IMR-90 (cell line): ENCODE results near the gene RPTOR. TPM values are rescaled to one million over a fixed set of nuclear protein-coding genes. Genes with fewer than 3 reads are reported as not detected.

Experiments used
- ATAC-seq: fragments of 200-7000 bp; cut with Tn5 transposase; 2 replicates; pipeline ENCODE4 v1.9.1; 2020; ENCODE audit warnings: low read depth, mild to moderate bottlenecking, moderate library complexity
- BruUV-seq: library from RNA; stranded (reverse); fragments of 400-500 nt; replicated peaks from 2 replicates; lab custom pipeline; 2021; lab: Mats Ljungman, UMichigan
- CTCF ChIA-PET: fragments of 300-600 bp; formaldehyde crosslinking; extraction: SDS; loops from one replicate; lab custom pipeline; 2021; ENCODE audit warnings: antibody characterized with exemption; lab: Yijun Ruan, JAX
- POLR2A ChIA-PET: fragments of 300-600 bp; sonication (Branson Sonifier 250); formaldehyde crosslinking; loops from one replicate; lab custom pipeline; 2022; ENCODE audit warnings: antibody characterized with exemption; ENCODE audit not compliant: unreplicated experiment; lab: Charles Lee
- DNase-seq: peaks from one replicate; pipeline ENCODE4 v3.0.0; 2013
- H2AFZ ChIP-seq: replicated peaks from 2 replicates; pipeline ENCODE3; 2013; ENCODE audit warnings: low read length, mild to moderate bottlenecking; ENCODE audit not compliant: poor library complexity
- H2AK5ac ChIP-seq: 2 replicates; pipeline ENCODE4 v1.6.1; 2013; ENCODE audit warnings: low read depth, low read length, inconsistent platforms
- H2AK9ac ChIP-seq: replicated peaks from 2 replicates; pipeline ENCODE3; 2013; ENCODE audit warnings: mild to moderate bottlenecking, low read depth, low read length, moderate library complexity; ENCODE audit not compliant: poor library complexity
- H2BK120ac ChIP-seq: 2 replicates; pipeline ENCODE4 v1.6.1; 2013; ENCODE audit warnings: low read depth, low read length, inconsistent platforms
- H2BK15ac ChIP-seq: 3 replicates; pipeline ENCODE4 v1.6.1; 2013; ENCODE audit warnings: low read depth, low read length, inconsistent platforms
- H2BK20ac ChIP-seq: 2 replicates; pipeline ENCODE4 v1.6.1; 2013; ENCODE audit warnings: low read depth, mild to moderate bottlenecking, inconsistent platforms, low read length, moderate library complexity
- H2BK5ac ChIP-seq: 2 replicates; pipeline ENCODE4 v1.6.1; 2013; ENCODE audit warnings: mild to moderate bottlenecking, low read depth, low read length, inconsistent platforms; ENCODE audit not compliant: poor library complexity, severe bottlenecking
- H3K14ac ChIP-seq: replicated peaks from 2 replicates; pipeline ENCODE4 v1.6.1; 2013; ENCODE audit warnings: low read depth, low read length, inconsistent platforms
- H3K18ac ChIP-seq: 2 replicates; pipeline ENCODE4 v1.6.1; 2013; ENCODE audit warnings: low read depth, low read length, control low read depth
- H3K23ac ChIP-seq: 2 replicates; pipeline ENCODE4 v1.6.1; 2013; ENCODE audit warnings: low read depth, low read length, inconsistent platforms
- H3K27ac ChIP-seq: 2 replicates; pipeline ENCODE4 v1.5.1; 2013; ENCODE audit warnings: mild to moderate bottlenecking, control low read depth, low read length; ENCODE audit not compliant: insufficient read depth
- H3K27me3 ChIP-seq: 2 replicates; pipeline ENCODE4 v1.6.1; 2013; ENCODE audit warnings: low read length; ENCODE audit not compliant: control insufficient read depth, insufficient read depth
- H3K36me3 ChIP-seq: 2 replicates; pipeline ENCODE4 v1.6.1; 2013; ENCODE audit warnings: low read length, mixed read lengths; ENCODE audit not compliant: control insufficient read depth, insufficient read depth
- H3K4ac ChIP-seq: 2 replicates; pipeline ENCODE4 v1.6.1; 2013; ENCODE audit warnings: low read depth, low read length, inconsistent platforms
- H3K4me1 ChIP-seq: 2 replicates; pipeline ENCODE4 v1.6.1; 2013; ENCODE audit warnings: low read length, mixed read lengths; ENCODE audit not compliant: control insufficient read depth, insufficient read depth
- H3K4me2 ChIP-seq: 2 replicates; pipeline ENCODE4 v1.6.1; 2013; ENCODE audit warnings: low read depth, mild to moderate bottlenecking, control low read depth, low read length, moderate library complexity
- H3K4me3 ChIP-seq: 2 replicates; pipeline ENCODE4 v1.5.1; 2013; ENCODE audit warnings: low read depth, mild to moderate bottlenecking, control low read depth, low read length, moderate library complexity; ENCODE audit not compliant: insufficient read depth
- H3K56ac ChIP-seq: 2 replicates; pipeline ENCODE4 v1.6.1; 2013; ENCODE audit warnings: low read length, inconsistent platforms; ENCODE audit not compliant: insufficient read depth; ENCODE audit errors: extremely low read depth
- H3K79me1 ChIP-seq, 2 experiments: 2 replicates each; pipeline ENCODE4 v1.6.1; 2013; ENCODE audit warnings: low read length in 2 of 2, inconsistent platforms in 1 of 2, low read depth in 1 of 2
- H3K9ac ChIP-seq: 2 replicates; pipeline ENCODE4 v1.6.1; 2013; ENCODE audit warnings: low read depth, low read length, control low read depth
- H3K9me1 ChIP-seq: 2 replicates; pipeline ENCODE4 v1.6.1; 2013; ENCODE audit warnings: low read length, inconsistent platforms; ENCODE audit not compliant: insufficient read depth
- H3K9me3 ChIP-seq: 2 replicates; pipeline ENCODE4 v1.6.1; 2013; ENCODE audit warnings: low read length; ENCODE audit not compliant: control insufficient read depth, insufficient read depth
- H4K20me1 ChIP-seq: 2 replicates; pipeline ENCODE4 v1.6.1; 2013; ENCODE audit warnings: low read length, inconsistent platforms; ENCODE audit not compliant: insufficient read depth
- H4K5ac ChIP-seq: 2 replicates; pipeline ENCODE4 v1.6.1; 2013; ENCODE audit warnings: mild to moderate bottlenecking, low read depth, low read length, control low read depth
- H4K8ac ChIP-seq, 2 experiments: 2 replicates each; pipeline ENCODE4 v1.6.1; 2013; ENCODE audit warnings: low read depth in 2 of 2, low read length in 2 of 2, control low read depth in 1 of 2, inconsistent platforms in 1 of 2
- H4K91ac ChIP-seq: 2 replicates; pipeline ENCODE4 v1.6.1; 2013; ENCODE audit warnings: low read depth, low read length, inconsistent platforms; ENCODE audit not compliant: insufficient read depth
- BHLHE40 ChIP-seq: fragments of 150-350 bp; IDR thresholded peaks from 2 replicates; pipeline ENCODE4 v1.6.1; 2016; ENCODE audit warnings: mild to moderate bottlenecking, low read depth, low read length
- CEBPB ChIP-seq: IDR thresholded peaks from 2 replicates; pipeline ENCODE4 v1.6.1; 2012; ENCODE audit warnings: low read depth, low read length, improper control_type of control experiment
- CHD1 ChIP-seq: IDR thresholded peaks from 2 replicates; pipeline ENCODE4 v1.6.1; 2012; ENCODE audit warnings: low read depth, low read length, improper control_type of control experiment
- FOS ChIP-seq: fragments of 150-350 bp; IDR thresholded peaks from 2 replicates; pipeline ENCODE4 v1.6.1; 2016; ENCODE audit warnings: low read depth, low read length
- MAFK ChIP-seq: IDR thresholded peaks from 2 replicates; pipeline ENCODE4 v1.6.1; 2012; ENCODE audit warnings: low read depth, low read length, improper control_type of control experiment
- MAZ ChIP-seq: IDR thresholded peaks from 2 replicates; pipeline ENCODE4 v1.6.1; 2012; ENCODE audit warnings: low read depth, mild to moderate bottlenecking, low read length, improper control_type of control experiment, moderate library complexity, borderline replicate concordance
- NFE2L2 ChIP-seq: fragments of 150-350 bp; IDR thresholded peaks from 2 replicates; pipeline ENCODE4 v1.6.1; 2016; ENCODE audit warnings: low read depth, mild to moderate bottlenecking, low read length
- POLR2A ChIP-seq: IDR thresholded peaks from 2 replicates; pipeline ENCODE4 v1.6.1; 2012; ENCODE audit warnings: mild to moderate bottlenecking, low read depth, low read length
- RAD21 ChIP-seq: IDR thresholded peaks from 2 replicates; pipeline ENCODE4 v1.6.1; 2012; ENCODE audit warnings: low read length, improper control_type of control experiment
- RCOR1 ChIP-seq: IDR thresholded peaks from 2 replicates; pipeline ENCODE4 v1.6.1; 2012; ENCODE audit warnings: mild to moderate bottlenecking, low read length, improper control_type of control experiment; ENCODE audit not compliant: insufficient replicate concordance
- RFX5 ChIP-seq: IDR thresholded peaks from 2 replicates; pipeline ENCODE4 v1.8.0; 2012; ENCODE audit warnings: low read depth, mild to moderate bottlenecking, low read length, moderate library complexity
- WGBS, 2 experiments: methylation state at CpG; one replicate each; pipeline versions ENCODE4 v1.1.5 to v1.1.7; 2013; ENCODE audit warnings: missing lambda C conversion rate in 2 of 2; ENCODE audit not compliant: insufficient read length in 1 of 2; ENCODE audit errors: extremely low coverage in 2 of 2; 5-methylcytosine and 5-hydroxymethylcytosine counted together
- dilution Hi-C: fragments of 300-500 bp; cut with HindIII; formaldehyde crosslinking; loops from one replicate; pipeline ENCODE4 v1.14.3; 2018; ENCODE audit warnings: low sequenced_read_pairs; ENCODE audit not compliant: unreplicated experiment
- in situ Hi-C: fragments of 300-500 bp; cut with MboI; formaldehyde crosslinking; loops from 3 replicates; pipeline ENCODE4 v1.14.3; 2019; ENCODE audit warnings: low sequenced_read_pairs, inconsistent platforms, mixed read lengths
- intact Hi-C: fragments of 100-400 bp; cut with micrococcal nuclease; formaldehyde crosslinking; loops from 2 replicates; pipeline ENCODE4 v1.10.0; 2022
- polyA plus RNA-seq, 3 experiments: library from polyadenylated mRNA; depleted of rRNA; stranded (reverse); fragments of >200 nt; gene quantifications; 2 replicates each; pipeline ENCODE4 v1.2.3, GENCODE V29; 2012; ENCODE audit warnings: low replicate concordance in 1 of 3
- total RNA-seq: library from RNA; depleted of rRNA; stranded (reverse); fragments of >200 nt; gene quantifications from 2 replicates; pipeline ENCODE4 v1.2.3, GENCODE V29; 2012
- TF ChIP-seq, protein P1 (sequence below): fragments of 150-350 bp; IDR thresholded peaks from 2 replicates; pipeline ENCODE4 v1.6.1; 2016; ENCODE audit warnings: low read depth, mild to moderate bottlenecking, low read length, moderate library complexity, borderline replicate concordance
- TF ChIP-seq, protein P2 (sequence below): conservative IDR thresholded peaks from 2 replicates; pipeline ENCODE4 v1.5.1; 2012; ENCODE audit warnings: mild to moderate bottlenecking, low read depth, low read length, improper control_type of control experiment
- TF ChIP-seq, protein P3 (sequence below): fragments of 150-350 bp; IDR thresholded peaks from 2 replicates; pipeline ENCODE4 v1.6.1; 2017; ENCODE audit warnings: mild to moderate bottlenecking, antibody characterized with exemption, low read length, low read depth

The RPTOR gene
- total and polyA plus RNA-seq, 2 of the 4 experiments (the other 2 are of a cell fraction), result 10.8 to 14.7 TPM

DNA sequence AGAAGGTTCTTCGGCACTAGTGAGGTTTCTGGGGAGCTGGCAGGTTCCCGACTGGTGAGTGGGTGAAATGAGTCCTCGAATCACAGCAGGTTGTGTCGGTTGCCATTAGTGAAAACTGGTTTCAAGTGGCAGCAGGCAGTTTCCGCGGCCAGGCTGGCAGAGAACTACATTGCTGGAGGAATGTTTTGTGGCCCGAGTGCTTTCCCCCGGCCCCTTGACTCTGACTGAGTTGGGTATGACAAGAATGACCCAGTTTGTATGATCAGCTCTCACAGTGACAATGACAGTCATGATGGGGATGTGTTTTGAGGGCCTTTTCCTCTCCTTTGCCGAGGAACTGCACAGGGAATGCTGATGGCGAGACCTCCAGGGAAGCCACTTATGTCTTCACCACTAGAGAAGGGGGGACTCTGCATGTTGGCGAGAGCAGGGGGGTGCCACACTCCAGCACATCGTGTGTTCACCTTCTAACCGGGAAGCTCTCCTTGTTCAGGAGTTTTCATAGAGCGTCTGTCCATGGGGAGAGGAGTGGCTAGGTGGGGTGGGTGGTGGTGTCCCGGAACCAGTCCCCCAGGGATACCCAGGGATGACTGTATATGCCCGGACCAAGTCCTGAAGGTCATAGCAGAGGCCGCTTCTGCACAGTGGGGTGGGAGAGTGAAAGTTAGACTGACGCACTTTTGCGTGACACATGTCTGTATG is 241.0 kb downstream of the RPTOR start:
- TF ChIP-seq CEBPB, result no peak
- no peak for TF ChIP-seq BHLHE40
- TF ChIP-seq, protein P1, sequence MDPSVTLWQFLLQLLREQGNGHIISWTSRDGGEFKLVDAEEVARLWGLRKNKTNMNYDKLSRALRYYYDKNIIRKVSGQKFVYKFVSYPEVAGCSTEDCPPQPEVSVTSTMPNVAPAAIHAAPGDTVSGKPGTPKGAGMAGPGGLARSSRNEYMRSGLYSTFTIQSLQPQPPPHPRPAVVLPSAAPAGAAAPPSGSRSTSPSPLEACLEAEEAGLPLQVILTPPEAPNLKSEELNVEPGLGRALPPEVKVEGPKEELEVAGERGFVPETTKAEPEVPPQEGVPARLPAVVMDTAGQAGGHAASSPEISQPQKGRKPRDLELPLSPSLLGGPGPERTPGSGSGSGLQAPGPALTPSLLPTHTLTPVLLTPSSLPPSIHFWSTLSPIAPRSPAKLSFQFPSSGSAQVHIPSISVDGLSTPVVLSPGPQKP, result no peak
- no peak for TF ChIP-seq RAD21
- TF ChIP-seq NFE2L2, result no peak
- TF ChIP-seq FOS, result no peak
- TF ChIP-seq POLR2A, result no peak
- no peak for TF ChIP-seq CHD1
- TF ChIP-seq, protein P2, sequence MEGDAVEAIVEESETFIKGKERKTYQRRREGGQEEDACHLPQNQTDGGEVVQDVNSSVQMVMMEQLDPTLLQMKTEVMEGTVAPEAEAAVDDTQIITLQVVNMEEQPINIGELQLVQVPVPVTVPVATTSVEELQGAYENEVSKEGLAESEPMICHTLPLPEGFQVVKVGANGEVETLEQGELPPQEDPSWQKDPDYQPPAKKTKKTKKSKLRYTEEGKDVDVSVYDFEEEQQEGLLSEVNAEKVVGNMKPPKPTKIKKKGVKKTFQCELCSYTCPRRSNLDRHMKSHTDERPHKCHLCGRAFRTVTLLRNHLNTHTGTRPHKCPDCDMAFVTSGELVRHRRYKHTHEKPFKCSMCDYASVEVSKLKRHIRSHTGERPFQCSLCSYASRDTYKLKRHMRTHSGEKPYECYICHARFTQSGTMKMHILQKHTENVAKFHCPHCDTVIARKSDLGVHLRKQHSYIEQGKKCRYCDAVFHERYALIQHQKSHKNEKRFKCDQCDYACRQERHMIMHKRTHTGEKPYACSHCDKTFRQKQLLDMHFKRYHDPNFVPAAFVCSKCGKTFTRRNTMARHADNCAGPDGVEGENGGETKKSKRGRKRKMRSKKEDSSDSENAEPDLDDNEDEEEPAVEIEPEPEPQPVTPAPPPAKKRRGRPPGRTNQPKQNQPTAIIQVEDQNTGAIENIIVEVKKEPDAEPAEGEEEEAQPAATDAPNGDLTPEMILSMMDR, result no peak
- no peak for TF ChIP-seq MAFK
- TF ChIP-seq, protein P3, sequence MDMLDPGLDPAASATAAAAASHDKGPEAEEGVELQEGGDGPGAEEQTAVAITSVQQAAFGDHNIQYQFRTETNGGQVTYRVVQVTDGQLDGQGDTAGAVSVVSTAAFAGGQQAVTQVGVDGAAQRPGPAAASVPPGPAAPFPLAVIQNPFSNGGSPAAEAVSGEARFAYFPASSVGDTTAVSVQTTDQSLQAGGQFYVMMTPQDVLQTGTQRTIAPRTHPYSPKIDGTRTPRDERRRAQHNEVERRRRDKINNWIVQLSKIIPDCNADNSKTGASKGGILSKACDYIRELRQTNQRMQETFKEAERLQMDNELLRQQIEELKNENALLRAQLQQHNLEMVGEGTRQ, result no peak
- TF ChIP-seq MAZ, result no peak
- no peak for TF ChIP-seq RCOR1
- no peak for TF ChIP-seq RFX5
- no peaks in the 10 kb centered on the region for H4K20me1 ChIP-seq
- peak overlapping the region; percentile 72 for H2BK20ac ChIP-seq
- peaks cover 34 to 79% of the 10 kb centered on the region in 2 experiments for H3K79me1 ChIP-seq
- H2BK5ac ChIP-seq, result peak overlapping the region; percentile 18
- ATAC-seq (no peak), DNase-seq (no peak)
- H4K91ac ChIP-seq, result peak overlapping the region; percentile 72
- peaks cover 27% of the 10 kb centered on the region for H3K4me1 ChIP-seq
- H3K56ac ChIP-seq, result no peak overlapping the region
- no peak overlapping the region for H3K27ac ChIP-seq
- no peak overlapping the region for H3K9ac ChIP-seq
- ChIA-PET CTCF (no interaction called here), POLR2A (no interaction called here)
- H2AK9ac ChIP-seq, result peak overlapping the region; percentile 10
- peaks cover 29% of the 10 kb centered on the region for H3K9me1 ChIP-seq
- intact Hi-C loops (no loop called here), dilution Hi-C loops (no loop called here), in situ Hi-C loops (no loop called here)
- 0 out of 3 replicates have a peak overlapping the region, but pooled peaks have one; percentile 63 for H2BK15ac ChIP-seq
- peak overlapping the region; percentile 88 for H2AK5ac ChIP-seq
- H4K8ac ChIP-seq, result peak overlapping the region in 1 of 2 experiments; percentile 39; a peak in 2 of 4 replicates
- 94% methylated on average over 6 of the region's 19 CpGs; no CpG with 5 or more reads in 1 of the 2 experiments for WGBS, 2 experiments
- no TSS peak for BruUV-seq
- H3K23ac ChIP-seq, result peak overlapping the region; percentile 28; the same call in 1 of the 2 replicates
- peak overlapping the region; percentile 23; the same call in 1 of the 2 replicates for H4K5ac ChIP-seq
- H3K14ac ChIP-seq, result 0 out of 2 replicates have a peak overlapping the region, but pooled peaks have one; percentile 46
- peak overlapping the region; percentile 74 for H2BK120ac ChIP-seq
- H3K18ac ChIP-seq, result peak overlapping the region; percentile 34
- no peak overlapping the region for H3K4me3 ChIP-seq
- H2AFZ ChIP-seq, result no peak overlapping the region
- H3K9me3 ChIP-seq, result no peaks in the 10 kb centered on the region
- H3K27me3 ChIP-seq, result no peaks in the 10 kb centered on the region
- no peaks in the 10 kb centered on the region for H3K36me3 ChIP-seq
- no peak overlapping the region for H3K4me2 ChIP-seq
- peak overlapping the region; percentile 70 for H3K4ac ChIP-seq
